Fibroblast of the aortic adventitia (primary cell): Measurements from ENCODE around the gene INSRR. TPM values are rescaled to one million over a fixed set of nuclear protein-coding genes. Genes with fewer than 3 reads are reported as not detected.

Experiments
- DNase-seq: peaks from one replicate; pipeline ENCODE4 v3.0.0-alpha.2; 2010; ENCODE audit warnings: low read depth
- H3K4me3 ChIP-seq: 2 replicates; pipeline ENCODE4 v1.5.1; 2011; ENCODE audit warnings: low read depth, mild to moderate bottlenecking, control low read depth, low read length, moderate library complexity
- total RNA-seq: library from RNA; depleted of rRNA; stranded (reverse); fragments of >200 nt; gene quantifications from 2 replicates; pipeline ENCODE4 v1.2.3, GENCODE V29; 2012; ENCODE audit warnings: low replicate concordance
- TF ChIP-seq, protein P1 (sequence below): IDR thresholded peaks from 2 replicates; pipeline ENCODE4 v1.5.1; 2011; ENCODE audit warnings: mild to moderate bottlenecking, low read length, control low read depth, inconsistent platforms; ENCODE audit not compliant: insufficient read depth

The INSRR gene
- total RNA-seq, 1 donor = not detected

- no peak overlapping the region for H3K4me3 ChIP-seq
- DNase-seq = peak; percentile 96
- TF ChIP-seq, protein P1, sequence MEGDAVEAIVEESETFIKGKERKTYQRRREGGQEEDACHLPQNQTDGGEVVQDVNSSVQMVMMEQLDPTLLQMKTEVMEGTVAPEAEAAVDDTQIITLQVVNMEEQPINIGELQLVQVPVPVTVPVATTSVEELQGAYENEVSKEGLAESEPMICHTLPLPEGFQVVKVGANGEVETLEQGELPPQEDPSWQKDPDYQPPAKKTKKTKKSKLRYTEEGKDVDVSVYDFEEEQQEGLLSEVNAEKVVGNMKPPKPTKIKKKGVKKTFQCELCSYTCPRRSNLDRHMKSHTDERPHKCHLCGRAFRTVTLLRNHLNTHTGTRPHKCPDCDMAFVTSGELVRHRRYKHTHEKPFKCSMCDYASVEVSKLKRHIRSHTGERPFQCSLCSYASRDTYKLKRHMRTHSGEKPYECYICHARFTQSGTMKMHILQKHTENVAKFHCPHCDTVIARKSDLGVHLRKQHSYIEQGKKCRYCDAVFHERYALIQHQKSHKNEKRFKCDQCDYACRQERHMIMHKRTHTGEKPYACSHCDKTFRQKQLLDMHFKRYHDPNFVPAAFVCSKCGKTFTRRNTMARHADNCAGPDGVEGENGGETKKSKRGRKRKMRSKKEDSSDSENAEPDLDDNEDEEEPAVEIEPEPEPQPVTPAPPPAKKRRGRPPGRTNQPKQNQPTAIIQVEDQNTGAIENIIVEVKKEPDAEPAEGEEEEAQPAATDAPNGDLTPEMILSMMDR = no peak
Observed at GRCh38 chr1:156805766-156806511, 53.0 kb downstream of the INSRR start.

- TF ChIP-seq, protein P1 = no peak
- peak; percentile 65 for DNase-seq
- H3K4me3 ChIP-seq = no peak overlapping the region
Observed at GRCh38 chr1:156804572-156805243, 54.2 kb downstream of the INSRR start.

- DNase-seq = no peak
- TF ChIP-seq, protein P1 = no peak
- H3K4me3 ChIP-seq = no peak overlapping the region
Observed at GRCh38 chr1:156804026-156804425, 54.9 kb downstream of the INSRR start.

- H3K4me3 ChIP-seq = no peak overlapping the region
- TF ChIP-seq, protein P1 = no peak
- DNase-seq = no peak
Observed at GRCh38 chr1:156803086-156803851, 55.6 kb downstream of the INSRR start.

DNA sequence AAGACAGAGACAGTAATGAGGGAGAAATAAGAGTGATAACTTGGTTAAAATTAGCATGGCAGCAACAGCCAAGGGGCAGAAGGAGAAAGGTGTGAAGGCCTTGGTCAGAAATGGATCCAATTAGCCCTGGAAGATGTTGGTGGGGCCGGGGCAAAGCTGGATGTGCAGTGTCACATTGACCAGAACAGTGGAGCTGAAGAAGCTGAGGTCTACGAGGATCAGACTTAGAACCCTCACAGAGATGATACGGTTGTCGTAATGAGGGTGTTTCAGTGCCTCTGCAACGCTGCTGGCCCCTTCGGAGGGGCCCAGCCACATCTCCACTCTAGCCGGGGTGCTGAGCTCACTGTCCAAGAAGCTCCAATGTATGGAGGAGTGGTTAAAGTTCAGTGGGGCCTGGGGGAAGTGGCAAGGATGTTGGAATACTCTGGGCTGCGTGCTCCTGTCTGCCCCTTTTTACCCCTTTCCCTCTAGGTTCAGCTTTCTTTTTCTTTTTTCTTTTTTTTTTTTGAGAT is 56.4 kb downstream of the INSRR start:
- no peak for DNase-seq
- H3K4me3 ChIP-seq = no peak overlapping the region
- TF ChIP-seq, protein P1 = no peak

GRCh38 chr1:156801409-156802121 is 57.4 kb downstream of the INSRR start:
- peak; percentile 97 for DNase-seq
- H3K4me3 ChIP-seq = no peak overlapping the region
- TF ChIP-seq, protein P1 = peak; percentile 59
